ENCODE data around the gene PRRG1.
"Not testable (repeated sequence)": the region's sequence is repeated elsewhere in the genome, so short reads cannot be mapped to it uniquely, and the experiment has no call there.

PRRG1 gene

GRCh38 chrX:37472836-37473235, 123.7 kb downstream of the PRRG1 start:
- no peak for DNase-seq (ENCODE audit: low read depth)

- DNase-seq (ENCODE audit: low read depth), result no peak
These were observed 125.3 kb downstream of the PRRG1 start for GRCh38 chrX:37474478-37474877.

DNA sequence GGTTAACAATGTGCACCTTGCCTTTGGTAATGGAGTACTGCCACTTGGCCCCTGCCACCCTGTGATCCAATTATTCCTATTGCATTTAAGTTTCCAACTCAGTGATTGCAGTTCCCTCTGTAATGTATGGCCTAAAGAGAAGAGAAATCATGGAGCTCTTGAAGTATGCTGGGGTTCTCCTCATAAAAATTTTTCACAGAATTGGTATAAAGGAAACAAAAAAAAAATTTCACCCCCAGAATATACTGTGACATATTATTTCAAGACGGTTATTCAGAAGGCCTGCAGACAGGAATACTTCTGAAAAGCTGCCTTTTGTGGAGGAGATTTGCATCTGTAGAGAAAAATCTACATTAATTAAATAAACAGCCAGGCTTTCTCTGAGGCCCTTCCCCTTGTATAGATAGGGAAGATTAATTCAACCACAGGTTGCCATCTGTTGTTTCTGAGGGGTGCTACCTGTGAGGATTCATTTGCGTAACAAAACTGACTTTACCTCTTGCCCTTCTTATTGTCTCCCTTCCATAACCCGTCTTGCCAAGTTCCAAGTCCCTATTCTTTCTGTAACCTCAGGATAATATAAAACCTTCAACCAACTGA, 127.5 kb downstream of the PRRG1 start:
- DNase-seq (ENCODE audit: low read depth), result no peak

- not testable (repeated sequence) for DNase-seq (ENCODE audit: low read depth)
These were observed 135.2 kb downstream of the PRRG1 start for GRCh38 chrX:37484335-37484734.

DNA sequence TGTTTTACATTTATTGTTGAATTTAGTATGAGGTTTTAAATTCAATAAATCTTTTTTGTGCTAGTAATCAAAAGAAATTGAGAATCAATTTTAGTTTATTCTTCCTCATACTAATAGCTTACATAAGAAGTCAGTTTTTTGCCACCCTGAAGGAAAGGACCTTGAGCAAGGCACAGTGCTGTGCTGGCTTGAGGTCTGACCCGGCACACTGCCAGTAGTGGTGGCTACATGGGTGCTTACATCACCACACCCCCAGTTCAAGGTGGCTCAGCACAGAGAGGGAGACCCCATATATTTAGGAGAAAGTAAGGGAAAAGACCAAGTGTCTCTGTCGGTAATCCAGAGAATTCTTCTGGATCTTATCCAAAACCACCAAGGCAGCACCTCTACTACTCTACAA, 136.3 kb downstream of the PRRG1 start:
- no peak for DNase-seq (ENCODE audit: low read depth)

- DNase-seq (ENCODE audit: low read depth), result no peak
These were observed 138.1 kb downstream of the PRRG1 start for GRCh38 chrX:37487271-37487670.

DNA sequence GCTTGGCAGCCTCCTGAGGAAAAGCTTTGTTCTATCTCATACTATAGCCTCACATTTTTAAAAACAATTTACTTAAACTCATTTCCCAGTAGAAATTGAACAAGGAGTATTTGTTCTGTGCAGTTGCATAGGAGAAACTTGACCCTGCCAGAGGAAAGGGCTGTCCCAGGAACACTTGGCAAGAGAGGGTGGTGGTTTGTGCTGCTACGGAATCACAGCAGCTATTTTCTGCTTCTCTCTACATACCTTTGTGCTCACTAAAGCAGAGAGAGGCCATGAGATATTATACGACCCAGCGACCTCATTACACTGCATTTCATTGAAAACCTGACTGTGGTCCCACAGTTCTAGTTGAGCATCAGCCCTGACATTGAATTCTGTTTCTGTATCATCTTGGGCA, 139.2 kb downstream of the PRRG1 start:
- DNase-seq (ENCODE audit: low read depth), result no peak

GRCh38 chrX:37491686-37492085, 142.5 kb downstream of the PRRG1 start:
- DNase-seq (ENCODE audit: low read depth), result no peak

- DNase-seq (ENCODE audit: low read depth), result not testable (repeated sequence)
These were observed 146.6 kb downstream of the PRRG1 start for GRCh38 chrX:37495760-37496159.

GRCh38 chrX:37497126-37497525, 148.0 kb downstream of the PRRG1 start:
- DNase-seq (ENCODE audit: low read depth), result not testable (repeated sequence)

- not testable (repeated sequence) for DNase-seq (ENCODE audit: low read depth)
These were observed 149.2 kb downstream of the PRRG1 start for GRCh38 chrX:37498323-37498722.

- DNase-seq (ENCODE audit: low read depth), result not testable (repeated sequence)
These were observed 150.5 kb downstream of the PRRG1 start for GRCh38 chrX:37499649-37500048.

GRCh38 chrX:37504991-37505390, 155.8 kb downstream of the PRRG1 start:
- DNase-seq (ENCODE audit: low read depth), result no peak

Measured in T-helper 22 cell (primary cell).